ENCODE measurements around the gene CFAP299. TPM values are rescaled to one million over a fixed set of nuclear protein-coding genes. Genes with fewer than 3 reads are reported as not detected.

CFAP299 gene
- total RNA-seq, 1 donor = 12.7 TPM

- DNase-seq (ENCODE audit: low read depth) = no peak
- no peak for TF ChIP-seq CTCF (IDR thresholded peaks at IDR 0.05; ENCODE audit: insufficient read depth, low read length)
- no peak overlapping the region for H3K4me3 ChIP-seq (ENCODE audit: low read depth, low read length)
Observed at GRCh38 chr4:80927420-80927819, 591.9 kb downstream of the CFAP299 start.

- peak; percentile 51 for DNase-seq (ENCODE audit: low read depth)
- TF ChIP-seq CTCF (IDR thresholded peaks at IDR 0.05; ENCODE audit: insufficient read depth, low read length) = no peak
Observed at GRCh38 chr4:80931631-80932081, 596.1 kb downstream of the CFAP299 start.

GRCh38 chr4:80948141-80948540 lies 612.6 kb downstream of the CFAP299 start:
- H3K4me3 ChIP-seq (ENCODE audit: low read depth, low read length) = no peak overlapping the region
- no peak for TF ChIP-seq CTCF (IDR thresholded peaks at IDR 0.05; ENCODE audit: insufficient read depth, low read length)
- DNase-seq (ENCODE audit: low read depth) = peak; percentile 55

More at GRCh38 chr4:80931631-80932081, 596.1 kb downstream of the CFAP299 start:
- H3K4me3 ChIP-seq (ENCODE audit: low read depth, low read length) = no peak overlapping the region

GRCh38 chr4:80948995-80949394 lies 613.5 kb downstream of the CFAP299 start:
- DNase-seq (ENCODE audit: low read depth) = no peak
- TF ChIP-seq CTCF (IDR thresholded peaks at IDR 0.05; ENCODE audit: insufficient read depth, low read length) = no peak
- H3K4me3 ChIP-seq (ENCODE audit: low read depth, low read length) = no peak overlapping the region

GRCh38 chr4:80956421-80956820 lies 620.9 kb downstream of the CFAP299 start:
- TF ChIP-seq CTCF (IDR thresholded peaks at IDR 0.05; ENCODE audit: insufficient read depth, low read length) = no peak
- no peak overlapping the region for H3K4me3 ChIP-seq (ENCODE audit: low read depth, low read length)
- no peak for DNase-seq (ENCODE audit: low read depth)

- H3K4me3 ChIP-seq (ENCODE audit: low read depth, low read length) = no peak overlapping the region
- DNase-seq (ENCODE audit: low read depth) = no peak
- TF ChIP-seq CTCF (IDR thresholded peaks at IDR 0.05; ENCODE audit: insufficient read depth, low read length) = no peak
Observed at GRCh38 chr4:80963051-80963450, 627.5 kb downstream of the CFAP299 start.

- peak; percentile 8 for DNase-seq (ENCODE audit: low read depth)
- no peak for TF ChIP-seq CTCF (IDR thresholded peaks at IDR 0.05; ENCODE audit: insufficient read depth, low read length)
- no peak overlapping the region for H3K4me3 ChIP-seq (ENCODE audit: low read depth, low read length)
Observed at GRCh38 chr4:80967346-80967745, 631.8 kb downstream of the CFAP299 start.
